ENCODE data around the gene KISS1.

KISS1 gene

DNA sequence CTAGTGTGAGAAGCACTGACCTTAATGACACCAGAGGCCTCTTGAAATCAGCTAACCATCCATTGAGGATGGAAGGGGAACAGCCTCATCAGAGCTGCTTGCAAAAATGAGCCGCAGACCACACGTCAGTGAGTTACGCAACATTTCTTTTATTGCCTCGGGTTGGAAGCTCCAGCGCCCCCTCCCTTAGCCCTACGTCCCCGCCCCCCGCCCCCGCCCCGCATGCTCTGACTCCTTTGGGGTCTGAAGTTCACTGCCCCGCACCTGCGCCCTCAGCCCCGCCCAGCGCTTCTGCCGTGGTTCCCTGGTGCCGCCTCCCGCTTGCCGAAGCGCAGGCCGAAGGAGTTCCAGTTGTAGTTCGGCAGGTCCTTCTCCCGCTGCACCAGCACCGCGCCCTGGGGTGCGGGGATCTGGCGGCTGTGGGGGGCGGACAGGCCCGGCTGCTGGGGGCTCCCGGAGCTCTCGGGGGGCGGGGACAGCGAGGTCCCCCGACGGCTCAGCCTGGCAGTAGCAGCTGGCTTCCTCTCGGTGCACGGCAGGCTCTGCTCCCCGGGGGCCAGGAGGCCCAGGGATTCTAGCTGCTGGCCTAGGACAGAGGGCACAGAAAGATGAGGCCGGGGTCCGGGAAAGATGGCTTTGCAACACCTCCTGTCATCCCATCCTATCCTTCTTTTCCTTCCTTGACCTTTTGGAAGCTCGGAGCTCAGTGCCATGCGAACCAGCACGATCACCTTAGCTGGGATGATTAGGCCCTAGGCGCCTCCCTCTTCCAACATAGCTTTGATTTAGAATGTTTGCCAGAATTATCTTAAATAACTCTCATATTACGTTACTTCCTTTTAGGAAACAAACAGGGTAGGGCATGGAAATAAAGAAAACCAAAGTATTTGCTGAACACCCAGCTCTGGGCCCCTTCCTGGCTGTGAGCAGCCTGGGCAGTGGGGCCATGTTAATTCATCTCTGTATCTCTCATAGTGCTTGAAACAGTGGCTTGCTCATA lies 5.8 kb downstream of the KISS1 start:
- DNase-seq, result peak; percentile 33

DNA sequence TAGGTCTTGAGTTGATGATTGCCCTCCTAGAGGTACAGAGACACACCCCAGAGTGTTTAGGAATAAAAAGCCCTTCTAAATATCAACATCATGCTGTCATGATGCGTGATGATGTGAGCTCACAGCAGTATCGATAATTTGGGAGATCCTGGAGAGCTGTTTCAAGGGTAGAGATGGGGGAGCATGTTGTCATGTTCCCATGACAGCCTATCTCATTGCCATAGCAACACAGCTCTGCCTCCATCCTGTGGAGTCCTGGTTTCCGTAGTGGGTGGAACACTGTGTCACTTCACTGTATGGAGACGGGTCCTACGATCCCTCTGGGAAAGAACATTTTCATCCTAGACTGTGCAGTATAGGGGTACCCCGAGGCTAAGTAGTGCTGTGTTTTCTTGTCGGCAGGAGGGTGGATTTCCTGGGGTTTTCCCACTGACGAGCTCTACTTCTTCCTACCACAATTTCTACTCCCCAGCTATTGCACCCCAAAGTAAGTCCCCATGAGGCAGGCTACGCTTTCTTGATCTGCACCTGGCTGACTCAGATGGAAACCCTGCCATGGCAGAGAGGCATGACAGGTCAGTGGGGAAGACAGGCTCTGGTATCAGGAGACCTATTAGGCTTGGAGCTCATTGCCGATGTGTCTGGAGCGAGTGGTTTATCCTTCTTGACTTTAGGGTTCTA lies 7.2 kb downstream of the KISS1 start:
- no peak for DNase-seq

DNA sequence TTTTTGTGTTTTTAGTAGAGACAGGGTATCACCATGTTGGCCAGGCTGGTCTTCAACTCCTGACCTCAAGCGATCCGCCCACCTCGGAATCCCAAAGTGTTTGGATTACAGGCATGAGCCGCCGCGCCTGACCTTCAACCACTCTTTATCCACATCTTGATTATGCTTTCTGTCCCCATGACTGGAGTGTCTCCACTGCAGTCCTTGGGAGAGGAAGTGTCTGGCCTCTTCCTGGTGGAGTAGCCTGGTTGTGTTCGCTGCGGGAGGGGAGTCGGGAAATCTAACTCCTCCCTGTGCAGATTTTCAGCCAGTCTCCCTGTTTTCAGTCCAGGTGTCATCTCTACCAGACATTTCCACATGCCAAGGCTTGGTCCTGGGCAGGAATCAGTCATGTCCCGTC lies 9.7 kb downstream of the KISS1 start:
- DNase-seq, result no peak

DNA sequence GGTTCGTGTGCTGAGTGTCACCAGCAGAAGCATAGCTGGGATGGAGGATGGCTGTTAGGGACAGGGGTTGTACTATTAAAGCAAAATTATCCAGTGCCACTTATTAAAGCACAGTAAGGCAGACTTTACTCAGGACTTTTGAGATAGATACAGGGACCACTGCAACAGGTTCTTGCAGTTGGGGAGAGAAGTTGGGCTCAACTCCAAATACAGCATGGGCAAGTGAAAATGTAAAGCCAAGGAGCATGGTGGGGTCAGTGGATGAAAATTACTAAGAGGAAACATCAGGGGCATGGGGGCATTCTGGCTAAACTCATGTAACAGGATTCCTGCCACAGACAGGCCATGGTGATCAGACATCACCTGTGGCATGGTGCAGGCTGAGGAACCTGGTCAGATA lies 15.2 kb downstream of the KISS1 start:
- no peak for DNase-seq

DNA sequence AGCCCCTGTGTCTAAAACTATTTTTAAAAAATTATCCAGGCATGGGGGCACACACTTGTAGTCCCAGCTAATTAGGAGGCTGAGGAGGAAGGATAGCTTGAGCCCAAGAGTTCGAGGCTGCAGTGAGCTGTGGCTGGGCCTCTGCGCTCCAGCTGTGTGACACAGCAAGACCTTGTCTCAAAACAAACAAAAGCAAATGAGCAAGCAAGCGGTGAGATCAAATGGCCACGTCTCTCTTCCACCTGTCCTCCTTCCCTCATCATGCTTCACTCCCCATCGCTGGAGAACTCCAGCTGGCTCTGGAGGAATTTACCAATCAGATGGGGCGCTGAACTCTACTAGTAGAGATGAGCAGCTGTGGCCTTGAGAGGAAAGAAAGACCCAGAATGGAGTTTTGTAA lies 16.2 kb downstream of the KISS1 start:
- no peak for DNase-seq

DNA sequence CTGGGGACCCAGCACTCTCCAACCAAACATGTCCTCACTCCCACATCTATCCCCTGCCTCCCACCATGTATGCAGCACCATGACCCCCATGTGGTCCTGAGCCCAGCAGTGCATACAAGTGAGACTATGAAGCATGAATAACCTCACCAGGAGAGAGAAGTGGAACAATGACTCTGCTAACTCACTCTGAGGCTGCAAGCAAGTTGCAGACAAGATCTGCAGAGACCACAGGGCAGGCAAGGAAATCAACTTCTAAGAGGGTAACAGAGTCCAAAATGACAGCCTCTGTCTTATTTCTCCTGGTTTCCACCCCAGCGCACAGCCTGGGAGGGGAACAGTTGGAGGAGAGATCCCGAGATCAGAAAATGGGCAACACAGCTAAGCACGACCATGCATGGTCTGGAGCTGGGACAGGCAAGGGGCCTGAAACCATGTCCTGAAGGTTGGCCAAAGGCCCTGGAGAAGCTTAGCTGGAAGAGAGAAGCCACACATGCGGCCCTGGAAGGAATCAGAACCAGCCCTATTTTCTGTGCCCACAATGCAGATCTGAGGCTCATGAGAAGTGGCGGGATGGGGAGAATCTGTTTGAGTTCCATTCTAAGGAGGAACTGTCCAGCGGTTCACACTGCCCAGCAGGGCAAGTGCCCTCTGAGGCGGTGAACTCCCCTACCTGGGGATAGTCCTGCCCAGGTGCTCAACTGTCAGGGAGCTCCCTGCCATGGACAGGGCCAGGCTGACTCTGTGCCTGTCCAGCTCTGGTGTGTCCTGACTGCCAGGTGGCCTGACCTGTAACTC lies 17.6 kb downstream of the KISS1 start:
- DNase-seq, result no peak

DNA sequence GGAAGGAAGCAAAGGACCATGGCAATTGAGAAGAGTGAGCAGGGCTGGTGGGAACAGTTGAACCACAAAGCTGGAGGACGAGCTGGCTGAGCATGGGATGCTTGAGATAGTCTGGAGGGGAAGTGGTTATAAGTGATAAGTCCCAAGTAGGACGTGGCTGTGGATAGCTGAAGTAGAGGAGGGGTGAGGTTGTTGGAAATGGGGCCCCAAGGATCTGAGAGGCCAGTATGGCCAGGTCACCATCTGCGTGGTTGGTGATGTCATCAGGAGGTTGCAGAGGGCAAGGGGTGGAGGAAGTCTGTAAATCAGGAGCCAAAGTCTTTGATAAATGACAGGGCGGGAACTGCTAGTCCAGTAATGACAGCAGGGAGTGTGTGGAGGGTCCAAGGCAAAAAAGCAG lies 19.2 kb downstream of the KISS1 start:
- DNase-seq, result no peak

DNA sequence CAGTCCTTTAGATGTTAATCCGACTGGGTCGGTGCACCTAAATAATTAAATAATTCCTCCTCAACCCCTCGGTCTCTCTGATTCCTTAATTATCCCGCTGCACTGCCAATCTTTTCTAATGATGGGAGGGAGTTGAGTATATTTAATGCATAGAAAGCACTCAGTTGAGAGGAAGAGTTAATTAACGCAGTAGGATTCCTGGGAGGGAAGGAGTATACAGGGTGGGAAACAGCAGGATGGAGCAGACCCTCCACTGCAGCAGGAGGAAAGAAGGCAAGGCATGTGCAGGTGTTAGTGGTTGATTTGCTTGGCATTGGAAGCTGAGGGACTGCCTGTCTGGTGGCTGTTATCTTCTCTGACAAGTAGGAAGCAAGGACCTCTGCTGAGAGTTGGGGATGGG lies 20.2 kb downstream of the KISS1 start:
- no peak for DNase-seq

DNA sequence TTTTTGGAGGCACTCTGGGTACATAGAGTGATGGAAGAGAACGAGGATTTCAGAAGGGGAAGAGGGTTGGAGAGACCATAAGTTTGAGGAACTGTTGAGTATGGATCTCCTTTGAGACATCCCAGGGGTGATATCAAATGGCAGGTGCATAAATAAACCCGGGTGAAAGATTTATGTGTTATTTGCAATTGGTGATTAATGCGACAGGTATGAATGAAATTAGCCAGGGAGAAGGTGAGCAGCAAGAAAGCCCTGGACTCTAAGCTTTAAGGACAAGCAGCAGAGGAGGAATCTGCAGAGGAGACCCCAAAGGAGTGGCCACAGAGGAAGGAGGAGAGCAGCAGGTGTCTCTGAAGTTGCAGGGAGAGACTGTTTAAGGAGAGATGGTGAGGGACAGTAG lies 21.3 kb downstream of the KISS1 start:
- no peak for DNase-seq

DNA sequence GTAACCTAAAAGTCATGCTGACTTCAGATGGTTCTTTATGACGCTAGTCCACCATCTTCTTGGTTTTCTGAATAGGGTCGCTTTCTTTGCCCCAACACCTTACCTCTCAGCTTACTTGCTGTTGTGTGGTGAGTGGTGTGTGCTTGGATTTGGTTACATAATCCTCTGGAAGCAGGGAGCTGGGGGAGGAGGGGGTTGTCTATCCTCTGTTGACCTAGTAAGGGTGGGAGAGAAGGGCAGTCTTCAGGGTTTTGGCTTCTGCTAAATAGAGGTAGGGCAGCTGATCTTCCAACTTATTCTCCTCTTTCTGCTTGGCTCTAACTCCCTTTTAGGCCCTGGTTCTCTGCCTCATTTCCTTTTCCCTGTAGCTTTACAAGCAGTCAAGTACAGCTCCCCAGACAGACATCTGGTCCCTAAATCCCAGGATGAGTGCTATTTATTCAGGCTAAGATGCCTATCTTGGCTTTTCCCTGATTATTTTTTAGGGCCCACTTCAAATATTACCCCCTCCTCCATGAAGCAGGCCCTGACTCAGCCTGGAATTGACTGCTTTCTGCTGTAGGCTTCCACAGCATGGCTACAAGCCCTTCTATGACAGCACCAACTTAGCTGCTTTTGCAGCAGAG lies 23.8 kb downstream of the KISS1 start:
- DNase-seq, result no peak

DNA sequence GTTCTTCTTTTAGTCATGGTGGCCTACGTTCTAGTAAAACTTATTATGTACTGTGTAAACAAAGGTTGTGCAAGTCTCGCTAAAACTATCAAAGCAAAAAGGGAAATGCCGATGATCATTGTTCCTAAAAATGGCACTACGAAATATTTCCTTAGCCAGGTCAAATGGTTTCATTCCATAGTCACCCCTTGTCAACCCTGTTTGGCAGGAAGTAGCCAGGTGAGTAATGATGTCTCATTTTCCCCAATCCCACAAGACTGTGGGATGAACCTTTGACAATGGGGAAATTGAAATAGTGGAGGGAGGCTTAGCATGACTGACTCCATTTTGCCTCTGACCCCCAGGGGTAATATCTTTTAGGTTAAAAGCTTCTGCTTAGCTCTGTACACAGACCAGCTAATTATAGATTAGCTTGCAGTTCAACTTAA lies 24.5 kb downstream of the KISS1 start:
- peak; percentile 90 for DNase-seq

DNA sequence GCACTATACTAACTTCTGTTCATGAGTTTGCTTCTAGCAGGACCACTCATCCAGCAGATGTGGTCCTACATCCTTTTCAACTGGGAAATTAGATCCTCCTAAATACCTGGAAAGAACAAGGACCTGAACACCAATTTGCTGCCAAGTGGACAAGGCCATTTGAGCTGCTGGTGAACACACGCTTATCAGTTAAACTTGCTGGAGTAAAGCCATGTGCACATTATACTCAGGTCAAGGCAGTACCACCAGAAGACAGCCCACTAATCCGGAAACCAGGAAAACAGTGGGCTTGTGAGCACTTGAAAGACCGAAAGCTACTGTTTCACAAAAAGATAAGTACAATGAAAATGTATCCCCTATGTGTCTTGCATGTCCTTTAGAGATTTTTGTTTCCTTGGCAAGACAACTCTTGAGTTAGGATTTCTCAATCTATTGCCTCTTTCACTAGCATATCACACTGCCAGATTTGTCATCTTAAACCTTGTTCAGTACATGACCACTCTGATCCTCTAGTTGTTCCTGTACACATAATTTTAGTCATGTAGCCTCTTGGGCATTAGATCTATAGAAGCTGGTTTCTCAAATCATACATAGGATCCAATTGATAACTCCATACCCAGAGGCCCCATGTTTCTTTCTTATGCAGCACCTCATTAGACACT lies 25.7 kb downstream of the KISS1 start:
- no peak for DNase-seq

DNA sequence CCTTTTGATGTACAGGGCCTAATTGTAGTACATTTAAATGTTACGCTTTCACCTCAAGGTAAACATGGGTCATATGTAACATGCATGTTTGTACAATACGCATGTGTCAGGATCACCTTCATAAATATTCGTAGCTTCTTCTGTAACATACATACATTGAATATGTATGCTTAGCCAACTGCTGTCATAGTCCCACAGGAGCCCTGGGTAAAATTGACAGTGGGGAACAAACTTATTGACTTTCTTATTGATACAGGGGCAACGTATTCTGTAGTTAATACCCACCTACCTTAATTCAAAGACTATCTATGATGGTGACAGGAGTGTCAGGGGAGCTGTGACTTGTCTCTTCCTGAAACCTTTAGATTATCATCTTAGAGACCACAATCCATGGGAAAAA lies 26.4 kb downstream of the KISS1 start:
- no peak for DNase-seq

DNA sequence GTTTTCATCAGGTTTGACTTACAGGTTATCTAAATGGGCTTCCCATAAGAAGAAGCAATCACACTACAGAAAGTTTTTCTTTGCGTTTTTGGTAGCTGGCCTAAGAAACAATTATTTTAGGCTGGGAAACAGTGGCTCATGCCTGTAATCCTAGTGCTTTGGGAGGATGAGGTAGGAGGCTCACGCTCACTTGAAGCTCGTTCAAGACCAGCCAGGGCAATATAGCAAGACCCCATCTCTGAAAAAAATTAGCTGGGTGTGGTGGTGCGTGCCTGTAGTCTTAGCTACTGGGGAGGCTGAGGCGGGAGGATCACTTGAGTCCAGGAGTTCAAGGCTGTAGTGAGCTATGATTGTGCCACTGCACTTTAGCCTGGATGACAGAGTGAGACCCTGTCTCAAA lies 28.6 kb downstream of the KISS1 start:
- no peak for DNase-seq

DNA sequence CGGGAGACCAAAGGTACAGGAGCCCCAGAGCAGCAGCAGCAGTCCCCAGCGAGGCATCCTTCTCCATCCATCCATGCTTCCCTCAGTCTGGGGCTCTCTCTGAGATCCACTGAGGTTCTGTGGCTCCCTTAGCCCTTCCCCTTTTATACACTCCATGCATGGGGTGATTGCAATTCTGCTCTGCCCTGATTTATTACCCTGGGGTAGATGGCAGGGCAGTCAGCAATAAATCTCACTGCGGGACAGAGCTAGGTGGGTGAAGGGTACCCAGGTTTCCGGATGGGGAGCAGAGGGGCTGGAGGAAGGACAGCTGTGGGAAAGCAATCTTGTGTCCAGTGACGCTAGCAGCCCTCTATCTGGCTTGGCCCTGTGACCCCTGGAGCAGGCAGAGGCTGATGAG lies 30.1 kb downstream of the KISS1 start, which contains the start of gene REN:
REN (minus strand) TSS at position 119 of the 400 bp plus-strand sequence; CDS start at position 75, 44 bp downstream.
- no peak for DNase-seq

DNA sequence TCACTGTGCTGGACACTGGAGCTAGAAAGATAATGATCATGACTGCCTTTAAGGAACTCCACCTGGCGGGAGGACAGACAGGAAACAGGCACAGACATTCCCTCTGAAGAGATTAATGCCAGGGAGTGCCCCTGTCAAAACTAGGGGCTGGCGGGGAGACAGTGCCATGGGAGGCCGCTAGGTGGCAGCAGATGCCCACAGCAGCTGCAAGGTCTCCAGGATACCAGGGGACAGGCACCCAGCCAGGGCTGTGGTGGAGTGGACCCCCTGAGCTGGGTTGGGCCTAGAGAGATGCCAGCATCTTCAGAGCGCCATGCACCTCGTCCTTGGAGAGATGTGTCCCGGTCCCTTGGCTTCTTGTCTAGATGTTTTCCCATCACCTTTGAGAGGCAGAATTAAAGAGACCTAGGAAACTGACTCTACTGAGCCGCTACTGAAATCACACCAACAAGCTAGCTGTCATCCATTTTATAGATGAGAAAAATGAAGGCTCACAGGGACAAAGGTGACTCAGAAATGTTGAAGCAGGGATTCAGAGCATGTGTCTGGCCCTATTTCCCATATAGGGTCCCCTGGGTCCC lies 33.7 kb downstream of the KISS1 start:
- peak; percentile 45 for DNase-seq

DNA sequence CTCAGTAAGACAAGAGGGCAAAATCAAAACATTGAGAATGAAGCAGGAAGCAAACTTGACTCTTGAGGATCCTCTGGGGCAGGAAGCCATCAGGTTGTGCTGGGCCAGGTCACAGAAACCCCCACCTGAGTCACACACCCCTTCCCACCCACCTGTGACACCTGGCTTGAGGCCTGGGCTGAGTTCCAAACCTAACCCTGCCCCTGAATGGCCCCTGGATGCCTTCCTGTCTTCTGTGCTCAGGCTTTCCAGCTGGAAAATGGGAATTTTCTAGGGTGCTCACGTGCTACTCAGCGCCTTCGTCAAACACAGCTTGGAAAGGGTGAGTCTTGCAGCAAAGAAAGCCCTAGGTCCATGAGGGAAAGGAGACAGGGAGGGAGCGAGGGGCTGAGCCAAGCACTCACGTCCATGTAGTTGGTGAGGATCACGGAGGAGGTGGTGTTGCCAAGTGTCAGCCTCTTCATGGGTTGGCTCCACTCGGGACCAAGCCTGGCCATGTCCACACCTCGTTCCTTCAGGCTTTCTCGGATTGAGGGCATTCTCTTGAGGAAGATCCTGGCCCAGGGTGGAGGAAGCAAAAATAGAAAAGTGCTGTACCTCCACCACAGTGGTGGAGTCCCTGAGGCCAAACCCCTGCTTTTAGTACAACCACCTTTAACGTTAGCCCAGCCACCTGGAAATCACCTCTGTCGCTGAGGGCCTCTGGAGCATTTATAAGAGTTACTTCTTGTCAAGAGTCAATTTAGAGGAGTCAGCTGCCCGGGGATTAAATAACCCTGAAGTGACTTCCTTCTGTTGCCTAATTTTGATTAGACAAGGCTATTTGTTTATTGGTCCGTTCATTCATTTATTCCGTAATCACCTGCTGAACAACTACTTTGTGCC lies 34.4 kb downstream of the KISS1 start:
- DNase-seq, result no peak

DNA sequence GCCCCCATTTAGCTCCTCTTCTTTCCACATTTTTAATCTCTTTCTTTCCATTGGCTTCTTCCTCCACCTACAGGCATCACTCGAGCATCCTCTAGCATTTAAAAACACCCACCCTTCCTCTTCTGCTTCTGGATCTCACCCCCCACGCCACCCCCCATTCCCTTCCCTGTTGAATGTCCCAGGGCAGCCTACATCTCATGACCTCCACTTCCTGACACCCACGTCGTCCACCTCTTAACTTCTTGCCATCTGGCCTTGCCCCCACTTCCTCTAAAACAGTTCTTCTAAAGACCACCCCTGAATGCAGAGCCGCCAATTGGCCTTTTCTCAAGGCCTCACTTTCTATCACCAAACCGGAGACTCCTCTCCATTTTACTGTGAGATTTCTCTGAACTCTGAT lies 38.3 kb downstream of the KISS1 start:
- DNase-seq, result no peak

DNA sequence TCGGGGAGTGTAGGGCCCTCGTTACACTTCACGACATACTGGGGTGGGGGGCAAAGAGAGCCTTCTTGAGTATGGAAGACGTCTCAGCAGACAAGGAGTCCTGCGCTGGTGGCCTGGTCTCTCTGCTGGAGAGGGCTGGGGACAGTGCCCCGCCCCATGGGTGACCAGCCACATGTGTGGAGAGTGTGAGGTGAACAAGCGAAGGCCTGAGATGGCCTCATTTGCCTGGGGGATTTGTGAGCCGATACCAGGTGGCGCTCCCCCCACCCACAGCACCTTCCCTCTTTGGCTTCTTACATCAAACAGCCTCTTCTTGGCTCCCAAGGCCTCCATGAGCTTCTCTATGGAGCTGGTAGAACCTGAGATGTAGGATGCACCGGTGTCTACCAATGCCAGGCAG lies 40.4 kb downstream of the KISS1 start:
- no peak for DNase-seq

DNA sequence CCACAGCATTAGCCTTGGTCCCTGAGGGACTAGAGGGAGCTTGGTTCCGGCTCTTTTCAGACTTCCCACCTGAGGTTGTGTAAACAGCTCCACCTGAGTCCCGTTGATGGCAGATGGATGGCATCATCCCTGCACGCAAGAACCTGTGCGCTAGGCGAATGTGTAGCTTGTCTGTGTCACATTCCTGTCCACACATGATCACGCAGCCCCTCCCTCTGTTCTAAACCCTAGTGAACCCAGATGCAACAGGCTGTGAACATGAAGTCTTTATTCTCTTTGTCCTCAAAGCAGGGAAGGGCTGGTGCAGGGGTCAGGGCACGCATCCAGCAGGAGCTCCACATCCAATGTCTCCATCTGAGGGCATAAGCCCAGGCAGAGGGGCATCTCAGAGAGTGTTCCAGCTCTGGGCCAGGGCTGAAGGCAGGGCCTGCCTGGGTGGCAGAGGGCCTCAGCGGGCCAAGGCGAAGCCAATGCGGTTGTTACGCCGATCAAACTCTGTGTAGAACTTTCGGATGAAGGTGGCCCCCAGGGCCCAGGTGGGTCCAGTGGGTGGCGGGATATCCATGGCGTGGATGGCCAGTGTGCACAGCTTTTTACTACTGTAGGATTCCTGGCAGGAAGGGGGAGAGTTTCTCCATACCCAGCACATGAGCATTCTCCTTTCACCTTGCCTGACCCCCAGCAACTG lies 41.6 kb downstream of the KISS1 start:
- DNase-seq, result no peak

Measured in HCEC 1CT (cell line).